Activated T-cell treated with anti-CD3 and anti-CD28 coated beads, Interleukin-2, amount 50 U/mL, for 24 hours (primary cell): Measurements from ENCODE around the gene ZNF417.
"Not testable (repeated sequence)": the region's sequence is repeated elsewhere in the genome, so short reads cannot be mapped to it uniquely, and the experiment has no call there.

Experiments used
- DNase-seq: peaks from one replicate; pipeline ENCODE4 v3.0.0-alpha.2; 2020
- H3K27ac Mint-ChIP-seq: 2 replicates; pipeline ENCODE4 v1.8.0; 2020; ENCODE audit warnings: mild to moderate bottlenecking, mixed read lengths
- H3K27me3 Mint-ChIP-seq: 2 replicates; pipeline ENCODE4 v1.8.0; 2020; ENCODE audit warnings: mixed read lengths
- H3K36me3 Mint-ChIP-seq: 2 replicates; pipeline ENCODE4 v1.8.0; 2020; ENCODE audit warnings: low read depth, mixed read lengths
- H3K4me1 Mint-ChIP-seq: 2 replicates; pipeline ENCODE4 v1.8.0; 2020; ENCODE audit warnings: low read depth, mixed read lengths
- H3K4me3 Mint-ChIP-seq: 2 replicates; pipeline ENCODE4 v1.8.0; 2020; ENCODE audit warnings: mild to moderate bottlenecking, moderate library complexity, mixed read lengths
- H3K9me3 Mint-ChIP-seq: 2 replicates; pipeline ENCODE4 v1.8.0; 2020; ENCODE audit warnings: mixed read lengths

The ZNF417 gene

DNA sequence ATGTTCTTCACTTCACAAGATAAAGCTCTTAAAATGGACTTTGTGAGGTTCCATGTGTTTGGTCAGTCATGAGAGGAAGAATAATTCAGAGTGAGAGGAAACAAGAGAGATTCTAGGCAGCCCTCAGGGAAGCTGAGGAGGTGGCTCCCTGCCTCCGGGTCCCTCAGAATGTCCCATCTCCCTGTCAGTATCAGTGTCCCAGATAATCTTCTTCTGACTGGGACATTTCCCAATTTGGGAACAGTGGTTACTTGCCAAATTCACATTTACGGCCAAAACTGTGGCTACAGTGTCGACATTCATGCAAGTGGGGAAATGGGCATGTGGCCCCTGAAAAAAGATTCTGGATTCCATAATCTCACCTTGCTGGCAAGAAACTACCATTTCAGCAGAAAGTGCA is 9.0 kb downstream of the ZNF417 start:
- Mint-ChIP-seq H3K27ac (no peak overlapping the region), H3K4me3 (no peak overlapping the region), H3K4me1 (peaks cover 7% of the 10 kb centered on the region), H3K9me3 (peaks cover 55% of the 10 kb centered on the region), H3K36me3 (peaks cover 79% of the 10 kb centered on the region), H3K27me3 (no peaks in the 10 kb centered on the region)
- DNase-seq = no peak

DNA sequence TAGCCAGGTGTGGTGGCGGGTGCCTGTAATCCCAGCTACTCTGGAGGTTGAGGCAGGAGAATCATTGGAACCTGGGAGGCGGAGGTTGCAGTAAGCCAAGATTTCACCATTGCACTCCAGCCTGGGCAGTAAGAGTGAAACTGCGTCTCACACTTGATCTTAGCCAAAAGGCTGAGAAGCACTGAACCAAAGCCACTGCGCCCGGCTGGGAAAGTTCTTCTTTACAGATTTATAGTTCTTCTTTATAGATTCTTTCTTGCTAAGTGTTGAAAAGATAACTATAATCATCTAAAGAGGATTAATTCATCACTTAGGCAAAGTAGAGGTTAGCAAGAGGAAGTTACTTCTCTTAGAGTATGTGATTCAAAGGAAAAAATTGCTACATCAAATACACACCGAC is 11.1 kb downstream of the ZNF417 start:
- Mint-ChIP-seq H3K27ac (no peak overlapping the region), H3K4me1 (peaks cover 3% of the 10 kb centered on the region), H3K36me3 (peaks cover 70% of the 10 kb centered on the region), H3K27me3 (no peaks in the 10 kb centered on the region), H3K4me3 (no peak overlapping the region), H3K9me3 (peaks cover 54% of the 10 kb centered on the region)
- no peak for DNase-seq

DNA sequence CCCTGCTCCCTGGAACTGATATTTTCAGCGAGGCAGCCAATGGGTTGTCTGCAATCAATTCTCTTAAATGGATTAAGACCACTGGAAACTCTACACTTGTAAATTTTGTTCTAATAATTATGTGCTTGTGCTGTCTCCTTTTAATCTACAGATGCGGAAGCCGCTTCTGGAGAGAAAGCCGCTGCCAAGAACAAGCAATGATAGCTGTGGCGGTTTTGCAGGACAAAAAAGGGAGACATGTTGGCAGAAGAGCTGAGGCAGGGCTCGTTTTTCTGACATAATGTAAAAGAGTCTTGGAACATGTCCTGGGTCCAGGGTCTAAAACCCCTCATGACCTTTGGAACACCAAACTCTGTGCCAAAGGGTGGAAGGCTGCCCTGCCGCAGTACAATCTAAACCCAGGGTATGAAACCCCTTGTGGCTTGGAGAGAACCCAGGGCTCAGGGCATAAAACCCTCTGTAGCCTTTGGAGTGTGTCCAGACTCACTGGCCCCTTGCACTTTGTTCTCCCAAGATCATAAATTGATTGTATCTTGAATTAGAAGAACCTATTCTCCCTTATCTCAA is 12.7 kb downstream of the ZNF417 start:
- H3K27me3 Mint-ChIP-seq = no peaks in the 10 kb centered on the region
- peaks cover 55% of the 10 kb centered on the region for H3K9me3 Mint-ChIP-seq
- H3K4me1 Mint-ChIP-seq = peaks cover 3% of the 10 kb centered on the region
- no peak overlapping the region for H3K27ac Mint-ChIP-seq
- no peak for DNase-seq
- peaks cover 66% of the 10 kb centered on the region for H3K36me3 Mint-ChIP-seq
- H3K4me3 Mint-ChIP-seq = no peak overlapping the region

DNA sequence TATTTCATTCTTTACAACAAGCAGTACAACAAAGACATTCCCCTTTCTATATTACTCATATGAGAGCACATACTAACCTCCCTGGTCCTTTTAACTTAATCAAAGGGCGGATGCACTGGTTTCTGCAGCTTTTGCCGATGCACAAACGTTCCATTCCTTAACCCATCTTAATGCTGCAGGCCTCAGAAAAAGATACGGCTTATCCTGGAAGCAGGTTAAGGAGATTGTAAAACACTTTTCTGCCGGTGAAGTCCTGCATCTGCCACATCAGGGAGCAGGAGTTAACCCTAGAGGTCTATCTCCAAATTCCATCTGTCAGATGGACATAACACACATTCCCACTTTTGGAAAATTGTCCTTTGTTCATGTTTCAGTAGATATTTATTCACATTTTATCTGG is 16.1 kb downstream of the ZNF417 start:
- Mint-ChIP-seq H3K4me3 (no peak overlapping the region), H3K9me3 (peaks cover 52% of the 10 kb centered on the region), H3K27ac (no peak overlapping the region), H3K27me3 (no peaks in the 10 kb centered on the region), H3K36me3 (peaks cover 62% of the 10 kb centered on the region), H3K4me1 (peaks cover 3% of the 10 kb centered on the region)
- no peak for DNase-seq

DNA sequence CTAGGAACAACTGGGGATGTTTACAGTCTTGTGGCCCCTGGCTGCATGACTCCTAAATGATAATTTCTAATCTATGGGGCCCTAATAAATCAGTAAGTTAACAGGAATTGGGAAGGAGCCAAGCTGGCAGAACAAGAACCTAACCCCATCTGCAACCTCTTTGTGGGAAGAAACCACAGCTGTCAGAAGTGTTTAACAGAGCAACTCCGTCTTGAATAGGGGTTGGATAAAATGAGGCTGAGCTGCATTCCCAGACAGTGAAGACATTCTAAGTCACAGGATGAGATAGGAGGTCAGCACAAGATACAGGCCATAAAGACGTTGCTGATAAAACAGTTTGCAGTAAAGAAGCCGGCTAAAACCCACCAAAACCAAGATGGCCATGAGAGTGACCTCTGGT is 25.7 kb downstream of the ZNF417 start:
- Mint-ChIP-seq H3K36me3 (peaks cover 59% of the 10 kb centered on the region), H3K4me1 (peaks cover 22% of the 10 kb centered on the region), H3K9me3 (peaks cover 46% of the 10 kb centered on the region)
- not testable (repeated sequence) for H3K4me3 Mint-ChIP-seq, DNase-seq, H3K27me3 Mint-ChIP-seq, H3K27ac Mint-ChIP-seq

DNA sequence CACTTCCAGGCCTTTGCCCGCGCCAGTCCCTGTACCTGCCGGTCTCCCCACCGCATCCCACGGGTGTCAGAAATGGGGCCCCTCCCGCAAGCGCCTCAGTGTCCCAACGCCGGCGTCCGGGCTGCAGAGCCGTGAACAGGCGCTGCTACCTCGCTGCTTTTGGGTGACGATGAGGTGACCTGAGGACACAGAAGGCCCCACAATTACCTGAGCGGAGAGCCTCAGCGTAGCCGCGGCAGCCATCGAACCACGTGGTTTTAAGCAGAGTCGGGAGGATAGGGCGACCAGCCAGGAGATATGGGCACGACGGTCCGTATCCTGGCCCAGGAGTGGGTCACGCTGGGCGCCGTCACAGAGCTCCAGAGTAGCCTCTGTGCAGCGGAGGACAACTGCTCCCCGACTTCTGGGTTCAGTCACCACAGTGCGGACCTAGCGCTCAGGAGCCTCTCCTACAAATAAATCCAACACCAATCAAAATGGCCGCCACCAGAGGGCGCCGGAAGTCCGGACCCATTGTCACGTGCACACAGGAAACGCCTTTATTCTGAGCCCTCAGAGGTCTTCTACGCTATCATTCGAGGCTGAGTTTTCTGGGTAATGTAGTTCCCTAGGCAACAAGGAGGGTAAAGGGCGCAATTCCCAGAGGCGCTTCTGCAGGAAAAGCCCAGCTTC is 27.7 kb downstream of the ZNF417 start, which contains the start of gene ZNF814:
ZNF814 (minus strand) TSS at position 478 of the 672 bp plus-strand sequence; CDS start at position 243, 235 bp downstream.
- Mint-ChIP-seq H3K4me3 (peak within 1 kb of the TSS; percentile 91), H3K9me3 (peaks cover 50% of the 10 kb centered on the region), H3K27ac (peak within 1 kb of the TSS; percentile 86), H3K4me1 (peaks cover 22% of the 10 kb centered on the region), H3K36me3 (peaks cover 74% of the 10 kb centered on the region), H3K27me3 (no peaks in the 10 kb centered on the region)
- DNase-seq = peak; percentile 87

DNA sequence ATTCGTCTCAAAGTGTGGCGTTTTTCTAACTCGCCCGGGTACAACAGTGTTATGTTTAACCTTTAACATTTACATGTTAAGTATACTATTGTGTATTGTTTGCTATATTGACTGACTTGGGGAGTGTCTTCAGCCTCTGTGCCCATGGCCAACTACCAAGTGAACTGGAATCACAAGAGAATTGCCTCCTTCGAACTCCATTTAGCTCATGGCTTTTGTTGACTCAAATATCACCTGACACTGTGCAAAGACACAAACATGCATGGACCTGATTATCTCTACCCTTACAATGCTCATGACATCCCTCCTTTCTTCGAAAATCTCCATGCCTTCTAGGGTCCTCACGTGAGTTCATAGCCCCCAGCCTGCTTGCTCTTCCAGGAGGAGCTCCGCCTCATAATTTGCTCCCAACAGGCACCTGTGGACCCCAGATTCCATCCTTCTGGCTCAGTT is 28.3 kb downstream of the ZNF417 start:
- Mint-ChIP-seq H3K36me3 (peaks cover 80% of the 10 kb centered on the region), H3K4me1 (peaks cover 23% of the 10 kb centered on the region), H3K27me3 (no peaks in the 10 kb centered on the region), H3K9me3 (peaks cover 50% of the 10 kb centered on the region), H3K27ac (peak overlapping the region; percentile 86), H3K4me3 (peak overlapping the region; percentile 91)
- no peak for DNase-seq

DNA sequence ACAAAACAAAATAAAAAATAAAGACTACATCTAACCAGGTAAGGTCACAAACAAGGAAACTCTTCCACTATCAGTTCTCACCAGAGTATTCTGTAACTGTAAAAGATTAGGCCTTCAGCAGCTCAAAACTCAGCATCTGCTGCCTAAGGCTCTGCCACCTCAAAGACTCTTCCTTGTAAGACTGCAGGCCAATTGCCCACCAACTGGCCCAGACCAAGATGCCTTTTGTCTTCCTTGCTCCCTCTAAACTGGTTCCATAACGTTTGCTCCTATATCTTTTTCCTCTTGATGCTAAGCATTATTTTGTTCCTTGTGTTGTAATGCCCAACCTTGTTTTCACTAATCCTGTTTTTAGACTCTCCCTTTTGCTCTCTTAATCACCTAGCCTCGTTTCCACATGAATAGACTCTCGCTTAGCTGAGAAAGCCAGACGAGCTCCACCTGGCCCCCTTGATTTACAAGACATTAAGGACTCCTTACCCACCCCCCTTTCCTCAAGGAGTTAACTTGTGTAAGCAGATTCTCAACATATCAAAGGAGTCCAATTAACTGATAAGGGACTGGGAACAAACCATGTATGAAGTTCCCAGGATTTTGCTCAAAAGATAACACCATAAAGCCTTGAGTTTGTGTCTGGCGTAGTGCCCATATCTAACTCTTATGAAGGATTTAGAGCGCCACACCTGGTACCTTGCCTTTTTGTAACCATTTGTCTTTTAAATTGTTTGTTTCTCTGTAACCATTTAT is 29.0 kb downstream of the ZNF417 start:
- H3K4me3 Mint-ChIP-seq = peak overlapping the region; percentile 91
- peaks cover 84% of the 10 kb centered on the region for H3K36me3 Mint-ChIP-seq
- DNase-seq = no peak
- H3K9me3 Mint-ChIP-seq = peaks cover 53% of the 10 kb centered on the region
- H3K27me3 Mint-ChIP-seq = no peaks in the 10 kb centered on the region
- H3K27ac Mint-ChIP-seq = no peak overlapping the region
- H3K4me1 Mint-ChIP-seq = peaks cover 23% of the 10 kb centered on the region

DNA sequence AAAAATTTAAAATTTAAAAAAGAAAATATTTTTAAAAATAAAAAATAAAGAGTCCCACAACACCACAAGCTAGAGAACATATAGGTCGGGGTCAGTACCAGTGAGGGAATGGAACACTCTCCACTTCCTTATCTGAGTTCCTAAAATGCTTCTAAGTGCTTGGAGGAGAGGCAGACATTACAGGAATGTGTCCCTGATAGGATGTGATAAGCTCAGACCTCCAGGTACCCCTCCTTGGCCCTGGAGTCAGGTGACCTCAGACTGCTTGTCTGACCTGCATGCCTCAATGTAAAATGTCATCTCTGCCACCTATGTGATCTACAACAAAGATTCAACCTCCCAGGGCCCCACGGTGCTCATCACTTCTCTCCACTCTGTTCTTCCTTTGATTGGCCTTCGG is 30.3 kb downstream of the ZNF417 start:
- no peak overlapping the region for H3K27ac Mint-ChIP-seq
- H3K27me3 Mint-ChIP-seq = no peaks in the 10 kb centered on the region
- DNase-seq = no peak
- H3K9me3 Mint-ChIP-seq = peaks cover 49% of the 10 kb centered on the region
- no peak overlapping the region for H3K4me3 Mint-ChIP-seq
- H3K4me1 Mint-ChIP-seq = peaks cover 23% of the 10 kb centered on the region
- peaks cover 80% of the 10 kb centered on the region for H3K36me3 Mint-ChIP-seq

DNA sequence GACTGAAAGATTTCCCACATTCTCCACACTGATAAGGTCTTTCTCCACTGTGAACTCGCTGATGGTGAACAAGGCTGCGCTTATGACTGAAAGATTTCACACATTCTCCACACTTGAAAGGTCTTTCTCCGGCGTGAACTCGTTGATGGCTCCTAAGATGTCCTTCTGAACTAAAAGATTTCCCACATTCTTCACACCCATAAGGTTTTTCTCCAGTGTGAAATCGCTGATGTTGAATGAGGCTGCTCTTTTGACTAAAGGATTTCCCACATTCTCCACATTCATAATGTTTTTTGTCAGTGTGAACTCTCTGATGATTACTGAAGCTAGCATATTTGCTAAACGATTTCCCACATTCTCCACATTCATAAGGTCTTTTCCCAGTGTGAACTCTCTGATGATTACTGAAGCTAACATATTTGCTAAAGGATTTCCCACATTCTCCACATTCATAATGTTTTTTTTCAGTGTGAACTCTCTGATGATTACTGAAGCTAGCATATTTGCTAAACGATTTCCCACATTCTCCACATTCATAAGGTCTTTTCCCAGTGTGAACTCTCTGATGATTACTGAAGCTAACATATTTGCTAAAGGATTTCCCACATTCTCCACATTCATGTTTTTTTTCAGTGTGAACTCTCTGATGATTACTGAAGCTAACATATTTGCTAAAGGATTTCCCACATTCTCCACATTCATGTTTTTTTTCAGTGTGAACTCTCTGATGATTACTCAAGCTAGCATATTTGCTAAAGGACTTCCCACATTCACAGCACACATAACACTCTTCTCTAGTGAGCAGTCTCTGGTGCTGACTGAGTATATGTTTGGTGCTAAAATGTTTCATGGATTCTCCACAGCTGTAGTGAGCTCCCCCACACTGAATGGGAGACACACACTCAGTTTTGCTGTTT is 42.3 kb downstream of the ZNF417 start:
- not testable (repeated sequence) for H3K4me3 Mint-ChIP-seq, DNase-seq, H3K27ac Mint-ChIP-seq, H3K27me3 Mint-ChIP-seq, H3K4me1 Mint-ChIP-seq
- Mint-ChIP-seq H3K36me3 (peaks cover 93% of the 10 kb centered on the region), H3K9me3 (peaks cover 56% of the 10 kb centered on the region)

DNA sequence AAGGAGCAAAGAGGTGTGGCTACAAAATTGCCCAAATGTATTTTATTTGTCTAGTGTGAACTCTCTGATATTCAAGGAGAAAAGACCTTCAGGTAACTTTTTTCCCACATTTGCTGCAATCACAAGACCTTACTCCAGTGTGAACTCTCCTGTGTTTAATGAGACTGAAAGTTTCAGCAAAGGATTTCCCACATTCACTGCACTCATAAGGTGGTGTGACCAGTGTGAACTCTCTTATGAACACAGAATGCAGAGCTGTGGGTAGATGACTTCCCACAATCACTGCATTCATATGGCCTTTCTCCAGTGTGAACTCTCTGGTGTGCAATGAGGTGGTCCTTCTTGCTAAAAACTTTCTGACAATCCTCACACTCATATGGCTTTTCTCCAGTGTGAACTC is 43.9 kb downstream of the ZNF417 start:
- H3K4me1 Mint-ChIP-seq = no peaks in the 10 kb centered on the region
- H3K27ac Mint-ChIP-seq = no peak overlapping the region
- H3K36me3 Mint-ChIP-seq = peaks cover 94% of the 10 kb centered on the region
- no peak overlapping the region for H3K4me3 Mint-ChIP-seq
- no peak for DNase-seq
- peaks cover 55% of the 10 kb centered on the region for H3K9me3 Mint-ChIP-seq
- H3K27me3 Mint-ChIP-seq = no peaks in the 10 kb centered on the region

DNA sequence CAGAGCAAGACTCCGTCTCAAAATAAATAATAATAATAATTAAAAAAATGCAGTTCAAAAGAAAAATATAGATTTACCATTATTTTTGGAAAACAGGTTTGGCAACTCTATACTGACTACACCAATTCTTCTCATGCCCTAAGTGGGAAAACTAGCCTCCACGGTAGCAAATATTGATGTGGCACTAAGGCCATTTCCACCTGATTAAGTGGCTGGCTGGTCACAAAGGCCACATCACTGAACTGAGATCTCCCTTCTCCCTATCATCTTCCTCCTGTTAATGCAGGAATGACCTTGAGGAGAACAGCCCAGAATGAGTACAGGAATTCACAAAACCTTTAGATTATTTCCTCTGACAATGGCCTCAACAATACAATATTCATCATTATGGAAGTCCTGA is 46.2 kb downstream of the ZNF417 start:
- DNase-seq = no peak
- no peak overlapping the region for H3K27ac Mint-ChIP-seq
- no peaks in the 10 kb centered on the region for H3K27me3 Mint-ChIP-seq
- no peak overlapping the region for H3K4me3 Mint-ChIP-seq
- peaks cover 46% of the 10 kb centered on the region for H3K9me3 Mint-ChIP-seq
- peaks cover 94% of the 10 kb centered on the region for H3K36me3 Mint-ChIP-seq
- H3K4me1 Mint-ChIP-seq = no peaks in the 10 kb centered on the region

DNA sequence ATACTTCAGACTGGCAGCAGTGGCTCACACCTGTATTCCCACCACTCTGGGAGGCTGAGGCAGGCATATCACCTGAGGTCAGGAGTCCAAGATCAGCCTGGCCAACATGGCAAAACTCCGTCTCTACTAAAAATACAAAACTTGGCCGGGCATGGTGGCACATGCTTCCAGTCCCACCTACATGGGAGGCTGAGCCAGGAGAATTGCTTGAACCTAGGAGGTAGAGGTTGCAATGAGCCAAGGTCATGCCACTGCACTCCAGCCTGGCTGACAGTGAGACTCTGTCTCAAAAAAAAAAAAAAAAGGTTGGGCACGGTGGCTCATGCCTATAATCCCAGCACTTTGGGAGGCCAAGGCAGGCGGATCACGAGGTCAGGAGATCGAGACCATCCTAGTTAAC is 46.7 kb downstream of the ZNF417 start:
- not testable (repeated sequence) for H3K4me1 Mint-ChIP-seq, H3K4me3 Mint-ChIP-seq, H3K27me3 Mint-ChIP-seq, H3K27ac Mint-ChIP-seq, DNase-seq
- H3K9me3 Mint-ChIP-seq = peaks cover 48% of the 10 kb centered on the region
- peaks cover 94% of the 10 kb centered on the region for H3K36me3 Mint-ChIP-seq

DNA sequence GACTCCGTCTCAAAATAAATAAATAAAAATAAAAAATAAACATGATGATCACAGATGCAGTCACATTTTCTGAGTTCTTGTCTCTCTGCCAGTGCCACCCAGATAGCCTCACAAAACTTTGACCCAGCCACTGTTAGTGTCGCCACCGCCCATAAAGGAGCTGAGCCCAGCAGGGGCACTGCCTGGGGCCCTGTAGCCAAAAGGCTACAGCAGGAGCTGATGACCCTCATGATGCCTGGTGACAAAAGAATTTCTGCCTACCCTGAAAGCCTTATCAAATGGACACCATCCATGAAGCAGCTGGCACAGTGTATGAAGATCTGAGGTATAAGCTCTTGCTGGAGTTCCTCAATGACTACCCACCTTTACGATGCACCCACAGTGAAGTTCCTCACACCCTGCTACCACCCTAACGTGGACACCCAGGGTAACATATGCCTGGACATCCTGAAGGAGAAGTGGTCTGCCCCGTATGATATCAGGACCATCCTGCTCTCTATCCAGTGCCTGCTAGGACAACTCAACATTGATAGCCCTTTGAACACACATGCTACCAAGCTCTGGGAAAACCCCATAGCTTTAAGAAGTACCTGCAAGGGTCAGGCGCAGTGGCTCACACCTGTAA is 48.4 kb downstream of the ZNF417 start:
- Mint-ChIP-seq H3K9me3 (peaks cover 40% of the 10 kb centered on the region), H3K27ac (no peak overlapping the region), H3K4me1 (no peaks in the 10 kb centered on the region), H3K27me3 (no peaks in the 10 kb centered on the region), H3K36me3 (peaks cover 94% of the 10 kb centered on the region), H3K4me3 (no peak overlapping the region)
- no peak for DNase-seq
